NCI-H69 (cell line): ENCODE results near the gene FBXL19.
"Not testable (repeated sequence)": the region's sequence is repeated elsewhere in the genome, so short reads cannot be mapped to it uniquely, and the experiment has no call there.

ENCODE experiments used
- DNase-seq: peaks from one replicate; lab custom pipeline; 2025; lab: John Stamatoyannopoulos, UW

Gene FBXL19

GRCh38 chr16:30921748-30922419 is 1.5 kb upstream of the FBXL19 start:
- peak; percentile 95 for DNase-seq

GRCh38 chr16:30922420-30922959 is 882 bp upstream of the FBXL19 start:
- DNase-seq, result peak; percentile 100

DNA sequence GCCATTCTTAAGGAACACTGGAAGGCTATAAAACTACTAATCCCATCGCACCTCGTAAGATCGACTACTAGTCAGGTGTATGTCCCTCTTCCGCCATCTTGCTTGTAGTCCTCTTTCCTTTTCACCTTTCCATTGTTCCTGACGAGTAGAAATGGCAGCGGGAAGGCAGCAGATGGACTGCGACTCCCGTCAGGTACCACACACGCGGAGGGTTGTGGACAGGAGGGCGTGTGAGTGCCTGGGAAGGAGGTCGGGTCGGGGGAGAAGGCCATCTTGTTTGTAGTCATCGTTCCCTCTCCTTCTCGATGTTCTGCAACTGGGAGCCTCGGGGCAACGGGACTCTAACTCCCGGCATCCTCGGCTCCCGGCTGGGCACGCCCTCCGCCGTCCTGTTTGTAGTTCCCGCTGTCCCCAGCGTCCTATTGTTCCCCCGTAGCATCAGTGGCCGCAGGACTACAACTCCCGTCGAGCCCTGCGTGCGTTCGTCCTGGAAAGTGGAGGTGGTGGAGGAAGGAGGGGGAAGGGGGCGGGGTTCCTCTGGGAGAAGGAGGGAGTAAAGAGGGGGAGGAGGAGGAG is 324 bp upstream of the FBXL19 start:
- DNase-seq, result peak; percentile 100

- peak; percentile 50 for DNase-seq
Observed at GRCh38 chr16:30924076-30924912, 922 bp downstream of the FBXL19 start.

DNA sequence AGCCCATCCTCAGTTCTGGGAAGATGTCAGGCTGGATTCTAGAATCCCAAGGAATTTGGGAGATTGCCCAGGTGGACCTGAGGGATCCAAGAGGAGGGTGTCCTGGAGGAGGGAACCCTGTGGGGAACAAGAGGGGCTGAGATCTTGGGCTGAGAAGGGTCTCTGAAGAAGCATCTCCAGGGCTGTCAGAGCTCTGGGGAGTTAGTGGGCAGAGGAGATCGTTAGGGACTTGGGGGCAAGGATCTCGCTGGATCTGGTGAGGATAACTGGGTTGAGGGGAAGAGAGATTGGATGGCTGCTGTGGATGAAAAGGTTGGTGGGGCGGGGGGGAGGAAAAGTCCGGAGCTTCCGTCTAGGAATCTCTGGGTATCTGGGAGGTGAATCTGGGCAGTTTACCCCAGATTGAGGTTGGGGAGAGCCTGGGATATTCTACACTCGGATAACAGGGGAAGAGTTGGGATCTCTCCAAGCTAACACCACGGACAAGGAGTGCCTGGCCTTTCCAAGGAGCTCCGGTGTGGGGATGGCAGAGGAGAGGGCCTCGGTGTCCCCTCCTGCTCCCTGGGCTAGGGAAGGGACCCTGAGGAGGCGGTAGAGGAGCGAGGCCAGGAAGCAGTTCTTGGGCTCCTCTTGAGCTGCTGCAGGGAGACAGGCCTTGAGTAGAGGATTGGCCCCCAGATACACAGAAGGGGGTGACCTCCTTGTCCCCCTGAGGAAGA is 1.7 kb downstream of the FBXL19 start:
- DNase-seq, result no peak

DNA sequence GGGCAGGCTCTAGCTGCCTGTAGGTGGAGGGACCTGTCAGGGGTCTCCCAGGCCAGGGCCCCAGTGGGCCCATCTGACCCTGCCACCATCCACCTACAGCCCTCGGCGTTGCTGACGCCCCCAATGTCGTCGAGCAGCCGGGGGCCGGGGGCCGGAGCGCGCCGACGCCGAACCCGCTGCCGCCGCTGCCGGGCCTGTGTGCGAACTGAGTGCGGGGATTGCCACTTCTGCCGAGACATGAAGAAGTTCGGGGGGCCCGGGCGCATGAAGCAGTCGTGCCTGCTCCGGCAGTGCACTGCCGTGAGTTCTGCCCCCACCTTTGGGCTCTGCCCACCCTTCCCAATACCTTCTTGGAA is 2.2 kb downstream of the FBXL19 start:
- no peak for DNase-seq

- no peak for DNase-seq
Observed at GRCh38 chr16:30925995-30926811, 2.8 kb downstream of the FBXL19 start.

DNA sequence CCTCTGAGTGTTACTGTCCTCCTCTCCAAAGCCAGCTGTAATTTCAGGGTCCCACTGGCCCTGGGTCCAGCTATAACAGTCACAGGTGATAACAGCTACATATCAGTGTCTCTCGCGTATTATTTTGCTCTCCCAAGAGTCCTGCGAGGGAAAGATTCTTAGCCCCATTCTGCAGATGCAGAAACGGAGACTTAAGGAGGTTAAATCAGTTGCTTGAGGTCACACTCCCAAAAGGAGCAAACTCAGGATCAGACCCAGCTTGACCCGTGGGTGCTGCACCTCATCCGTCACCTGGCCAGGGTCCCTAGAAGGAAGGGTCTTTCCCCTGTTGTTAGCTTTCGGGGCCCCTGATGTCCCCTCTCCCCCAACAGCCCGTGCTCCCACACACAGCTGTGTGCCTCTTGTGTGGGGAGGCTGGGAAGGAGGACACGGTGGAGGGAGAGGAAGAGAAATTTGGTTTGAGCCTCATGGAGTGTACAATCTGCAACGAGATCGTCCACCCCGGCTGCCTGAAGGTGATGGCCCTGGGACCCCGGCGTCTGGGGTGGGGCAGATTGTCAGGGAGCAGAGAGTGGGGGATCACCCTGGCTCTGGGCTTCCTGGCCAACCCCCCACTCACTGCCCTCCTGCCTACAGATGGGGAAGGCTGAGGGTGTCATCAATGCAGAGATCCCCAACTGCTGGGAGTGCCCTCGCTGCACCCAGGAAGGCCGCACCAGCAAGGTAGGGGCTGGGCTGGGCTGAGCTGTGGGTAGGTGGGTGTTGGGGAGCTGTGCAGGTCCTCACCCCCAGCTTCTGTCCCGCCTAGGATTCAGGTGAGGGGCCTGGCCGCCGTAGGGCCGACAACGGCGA is 3.8 kb downstream of the FBXL19 start:
- DNase-seq, result no peak

GRCh38 chr16:30927789-30928378 is 4.5 kb downstream of the FBXL19 start:
- DNase-seq, result peak; percentile 98

GRCh38 chr16:30928390-30928789 is 5.0 kb downstream of the FBXL19 start:
- no peak for DNase-seq

GRCh38 chr16:30929167-30929566 is 5.8 kb downstream of the FBXL19 start:
- DNase-seq, result no peak

- DNase-seq, result no peak
Observed at GRCh38 chr16:30930160-30930571, 6.8 kb downstream of the FBXL19 start.

- DNase-seq, result no peak
Observed at GRCh38 chr16:30931068-30931650, 7.8 kb downstream of the FBXL19 start.

DNA sequence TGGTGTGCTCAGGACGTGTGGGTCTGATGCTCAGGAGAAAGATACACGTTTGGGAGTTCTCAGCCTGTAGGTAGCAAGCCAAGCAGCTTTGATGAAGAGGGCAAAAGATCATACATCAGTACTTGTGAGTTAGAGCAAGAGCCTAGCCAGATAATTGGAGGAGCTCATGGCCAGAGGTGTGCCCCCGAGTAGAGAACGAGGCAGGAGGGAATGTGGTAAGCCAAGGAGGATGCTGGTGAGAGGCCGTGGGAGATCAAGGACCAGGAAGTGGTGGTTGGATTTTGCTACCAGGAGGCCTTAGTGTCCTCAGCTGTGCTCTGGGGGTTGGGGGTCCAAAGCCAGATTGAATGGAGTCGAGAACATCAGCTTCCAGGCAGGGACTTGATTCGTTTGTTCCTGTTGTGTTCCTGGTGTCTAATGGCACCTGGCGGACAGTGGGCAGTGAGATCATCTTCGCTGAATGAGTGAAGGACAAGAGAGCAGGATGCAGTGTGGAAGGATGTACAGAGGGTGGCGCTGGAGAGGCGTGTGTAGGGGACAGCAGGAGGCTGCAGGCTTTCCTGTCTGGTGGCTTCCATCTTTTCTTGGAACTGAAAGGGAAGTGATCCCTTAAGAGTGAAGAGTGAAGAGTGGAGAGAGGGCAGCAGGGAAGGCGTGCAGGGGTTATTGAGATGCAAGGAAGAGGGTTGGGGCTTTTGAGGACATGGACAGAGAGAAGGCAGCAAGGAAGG is 11.6 kb downstream of the FBXL19 start:
- DNase-seq, result peak; percentile 70

DNA sequence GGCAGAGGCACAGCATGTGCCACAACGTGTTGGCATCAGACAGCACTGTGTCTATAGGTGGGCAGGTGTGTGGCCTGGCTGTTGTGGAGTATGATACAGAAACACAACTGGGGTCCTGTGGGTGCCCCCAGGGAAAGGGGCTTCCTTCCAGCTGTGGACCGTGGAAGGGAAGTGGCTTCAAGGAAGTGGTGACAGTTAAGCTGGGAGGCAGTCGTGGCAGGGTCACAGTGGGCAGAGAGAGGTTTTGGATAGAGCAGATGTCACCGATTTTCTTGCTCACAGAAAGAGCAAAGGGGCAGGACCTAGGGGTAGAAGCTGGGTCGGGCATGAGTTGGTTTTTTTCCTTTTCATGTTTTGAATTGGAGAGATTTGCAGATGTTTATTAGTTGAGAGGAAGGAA is 14.3 kb downstream of the FBXL19 start:
- DNase-seq, result no peak

DNA sequence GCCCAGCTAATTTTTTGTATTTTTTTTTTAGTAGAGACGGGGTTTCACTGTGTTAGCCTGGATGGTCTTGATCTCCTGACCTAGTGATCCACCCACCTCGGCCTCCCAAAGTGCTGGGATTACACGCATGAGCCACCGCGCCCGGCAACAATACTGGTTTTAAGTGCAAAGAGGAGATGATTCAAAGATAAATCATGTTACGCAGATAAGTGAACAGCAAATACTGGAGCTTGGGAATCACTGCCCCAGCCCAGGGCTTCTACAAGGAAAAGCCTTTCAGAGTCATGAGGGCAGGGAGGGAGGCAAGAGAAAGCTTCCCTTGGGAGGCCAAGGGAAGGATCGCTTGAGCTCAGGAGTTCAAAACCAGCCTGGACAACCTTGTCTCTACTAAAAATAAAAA is 16.2 kb downstream of the FBXL19 start:
- DNase-seq, result not testable (repeated sequence)

- DNase-seq, result peak; percentile 76
Observed at GRCh38 chr16:30941600-30942425, 18.4 kb downstream of the FBXL19 start.

DNA sequence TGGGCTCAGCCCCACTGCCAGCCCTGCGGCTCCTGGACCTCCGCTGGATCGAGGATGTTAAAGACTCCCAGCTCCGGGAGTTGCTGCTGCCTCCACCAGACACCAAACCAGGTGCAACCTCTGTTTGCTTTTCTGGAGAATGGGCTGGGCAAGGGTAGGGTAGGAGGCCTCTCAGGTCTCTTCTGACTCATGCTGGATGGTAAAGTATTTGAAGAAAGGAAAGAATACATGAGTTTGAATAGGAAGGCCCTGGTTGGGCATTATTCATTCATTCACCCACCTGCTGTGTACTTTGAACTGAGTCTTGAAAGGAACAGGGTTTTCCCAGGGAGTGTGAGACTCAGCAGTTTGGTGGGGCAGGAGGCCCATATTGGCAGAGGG is 19.0 kb downstream of the FBXL19 start:
- no peak for DNase-seq
